NCI-H345 treated with DMSO at 0.1 percent for 48 hours (cell line): Measurements from ENCODE around the gene COMP.

Experiments
- DNase-seq: peaks from one replicate; lab custom pipeline; 2025; ENCODE audit not compliant: unreplicated experiment; lab: John Stamatoyannopoulos, UW

The COMP gene

DNA sequence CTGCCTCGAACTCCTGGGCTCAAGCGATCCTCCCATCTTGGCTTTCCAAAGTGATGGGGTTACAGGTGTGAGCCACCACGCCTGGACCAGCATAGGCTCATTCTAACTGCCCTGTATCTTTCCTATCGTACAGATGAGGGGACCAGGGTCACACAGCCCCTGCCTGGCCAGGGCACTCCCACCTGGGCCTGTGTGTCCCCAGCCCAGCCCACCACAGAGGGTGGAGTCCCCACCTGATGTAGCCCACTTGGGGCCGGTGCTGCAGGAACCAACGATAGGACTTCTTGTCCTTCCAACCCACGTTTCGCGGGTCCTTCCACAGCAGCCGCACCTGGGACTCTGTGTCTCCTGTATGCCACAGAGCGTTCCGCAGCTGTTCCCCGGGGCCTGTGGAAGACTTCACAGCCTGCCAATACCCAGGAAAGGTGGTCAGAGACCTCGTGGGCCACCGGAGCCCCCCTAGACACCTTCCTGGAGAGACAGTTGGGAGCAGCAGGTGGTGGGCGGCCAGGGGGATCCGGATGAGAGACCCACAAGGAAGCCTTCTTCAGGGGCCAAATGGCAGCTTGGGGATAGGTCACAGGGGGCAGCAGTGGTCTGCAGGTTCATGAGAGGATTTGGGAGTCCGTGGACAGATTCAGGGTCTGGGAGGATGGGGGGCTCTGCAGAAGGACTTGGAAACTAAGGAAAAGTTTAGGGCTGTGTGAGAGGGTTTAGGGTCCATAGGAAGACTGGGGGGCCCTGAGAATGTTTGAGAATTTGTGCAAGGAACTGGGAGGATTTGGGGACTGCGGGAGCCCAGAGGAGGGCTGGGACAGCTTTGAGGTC lies 6.9 kb downstream of the COMP start:
- no peak for DNase-seq

GRCh38 chr19:18782559-18783225 lies 8.4 kb downstream of the COMP start:
- DNase-seq, result no peak

GRCh38 chr19:18781885-18782527 lies 9.1 kb downstream of the COMP start:
- DNase-seq, result no peak

- no peak for DNase-seq
Measured at GRCh38 chr19:18781047-18781600, 10.0 kb downstream of the COMP start.

GRCh38 chr19:18780631-18781030 lies 10.5 kb downstream of the COMP start:
- no peak for DNase-seq

DNA sequence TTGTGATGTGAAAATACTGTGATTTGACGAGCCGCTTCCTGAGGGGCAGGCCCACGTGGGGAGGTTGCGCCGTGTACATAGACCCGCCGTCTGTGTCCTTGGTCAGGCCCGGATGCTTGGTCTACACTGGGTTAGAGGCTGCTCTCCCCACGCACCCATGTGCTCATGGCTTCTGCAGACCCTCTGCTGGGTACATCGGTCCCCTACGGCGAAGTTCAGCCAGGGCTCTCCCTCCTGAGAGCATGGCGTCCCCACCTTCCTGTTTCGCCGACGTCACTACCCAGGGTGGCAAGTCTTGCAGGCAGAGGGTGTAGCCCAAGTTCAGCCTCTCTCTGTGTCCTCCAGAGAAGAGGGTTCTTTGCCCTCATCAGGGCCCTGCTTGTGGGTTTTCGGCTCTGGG lies 11.0 kb downstream of the COMP start:
- no peak for DNase-seq

GRCh38 chr19:18778826-18779495 lies 12.1 kb downstream of the COMP start:
- no peak for DNase-seq

- DNase-seq, result no peak
Measured at GRCh38 chr19:18778076-18778389, 13.1 kb downstream of the COMP start.

DNA sequence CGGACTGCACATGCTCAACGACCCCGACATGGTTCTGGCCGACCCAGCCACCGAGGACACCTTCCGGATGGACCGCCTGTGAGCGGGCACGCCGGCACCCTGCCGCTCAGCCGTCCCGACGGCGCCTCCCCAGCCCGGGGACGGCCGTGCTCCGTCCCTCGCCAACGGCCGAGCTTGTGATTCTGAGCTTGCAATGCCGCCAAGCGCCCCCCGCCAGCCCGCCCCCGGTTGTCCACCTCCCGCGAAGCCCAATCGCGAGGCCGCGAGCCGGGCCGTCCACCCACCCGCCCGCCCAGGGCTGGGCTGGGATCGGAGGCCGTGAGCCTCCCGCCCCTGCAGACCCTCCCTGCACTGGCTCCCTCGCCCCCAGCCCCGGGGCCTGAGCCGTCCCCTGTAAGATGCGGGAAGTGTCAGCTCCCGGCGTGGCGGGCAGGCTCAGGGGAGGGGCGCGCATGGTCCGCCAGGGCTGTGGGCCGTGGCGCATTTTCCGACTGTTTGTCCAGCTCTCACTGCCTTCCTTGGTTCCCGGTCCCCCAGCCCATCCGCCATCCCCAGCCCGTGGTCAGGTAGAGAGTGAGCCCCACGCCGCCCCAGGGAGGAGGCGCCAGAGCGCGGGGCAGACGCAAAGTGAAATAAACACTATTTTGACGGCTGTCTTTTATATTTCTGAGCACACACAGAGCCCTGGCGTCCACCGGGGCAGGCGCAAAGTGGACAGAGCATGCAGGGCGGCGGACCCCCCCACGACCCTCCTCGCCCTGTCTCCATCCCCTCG lies 13.6 kb downstream of the COMP start:
- DNase-seq, result no peak

DNA sequence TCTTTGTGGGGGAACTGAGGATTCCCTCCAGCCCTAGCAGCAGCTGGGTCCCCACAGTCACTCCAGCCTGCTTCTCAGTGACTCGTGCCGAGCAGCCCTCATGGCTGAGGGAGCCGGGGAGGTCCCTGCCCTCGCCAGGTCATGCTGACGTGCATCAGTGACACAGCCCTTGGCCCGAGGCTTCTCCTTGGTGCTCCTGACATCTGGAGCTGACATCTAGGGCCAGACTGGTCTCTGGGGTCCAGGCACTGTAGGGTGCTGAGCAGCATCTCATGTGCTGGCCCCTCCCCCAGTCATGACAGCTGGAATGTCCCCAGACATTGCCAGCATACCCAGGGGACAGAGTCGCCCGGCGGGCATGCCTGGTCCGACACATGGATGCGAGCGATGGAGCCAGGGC lies 14.4 kb downstream of the COMP start:
- DNase-seq, result no peak

- DNase-seq, result no peak
Measured at GRCh38 chr19:18776288-18776594, 14.9 kb downstream of the COMP start.

- DNase-seq, result no peak
Measured at GRCh38 chr19:18775586-18776287, 15.4 kb downstream of the COMP start.

DNA sequence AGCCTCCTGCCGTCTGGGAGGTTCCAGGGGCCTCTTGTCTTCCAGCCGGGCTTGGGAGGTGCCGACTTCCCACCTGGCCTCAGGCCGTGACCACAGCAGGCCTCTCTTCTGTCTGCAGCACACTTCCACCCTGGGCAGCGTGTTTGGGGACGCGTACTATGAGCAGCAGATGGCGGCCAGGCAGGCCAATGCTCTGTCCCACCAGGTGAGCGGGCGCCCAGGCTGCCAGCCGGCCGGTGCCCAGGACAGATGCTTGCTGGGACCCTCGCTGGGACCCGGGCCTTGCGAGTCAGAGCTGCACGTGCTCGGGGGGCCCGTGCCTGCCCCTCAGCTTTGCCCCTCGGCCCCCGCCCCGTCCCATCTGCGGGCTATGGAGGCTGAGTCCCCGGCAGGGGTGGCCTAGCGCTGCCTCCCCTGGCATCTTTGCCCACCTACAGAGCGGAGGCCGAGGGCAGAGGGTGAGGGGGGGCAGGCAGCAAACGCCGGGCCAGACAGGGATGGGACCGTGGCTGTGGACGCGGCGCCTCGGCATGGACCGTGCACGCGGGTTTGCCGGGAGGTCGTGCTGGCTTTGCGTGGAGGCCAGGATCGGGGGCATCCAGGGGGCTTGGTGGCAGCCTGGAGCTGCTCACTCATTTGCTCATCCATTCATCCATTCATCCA lies 16.2 kb downstream of the COMP start:
- no peak for DNase-seq

GRCh38 chr19:18774107-18774506 lies 17.0 kb downstream of the COMP start:
- no peak for DNase-seq

GRCh38 chr19:18773682-18774081 lies 17.4 kb downstream of the COMP start:
- no peak for DNase-seq

GRCh38 chr19:18772620-18773587 lies 18.2 kb downstream of the COMP start:
- DNase-seq, result no peak

- no peak for DNase-seq
Measured at GRCh38 chr19:18771328-18772242, 19.5 kb downstream of the COMP start.
